Endothelial cell of umbilical vein (primary cell): ENCODE results near the gene RRM1.

Experiments used
- POLR2A ChIP-seq: IDR thresholded peaks from 2 replicates; pipeline ENCODE4 v1.6.1; 2012; ENCODE audit warnings: low read depth, mild to moderate bottlenecking, control low read depth, low read length
- POLR2AphosphoS5 ChIP-seq: IDR thresholded peaks from 2 replicates; pipeline ENCODE4 v1.6.1; 2012; ENCODE audit warnings: low read depth, mild to moderate bottlenecking, control low read depth, low read length, moderate library complexity; ENCODE audit not compliant: insufficient read depth
- TF ChIP-seq, protein P1 (sequence below): IDR thresholded peaks from 2 replicates; pipeline ENCODE4 v1.6.1; 2011; ENCODE audit not compliant: insufficient read depth, insufficient read length

DNA sequence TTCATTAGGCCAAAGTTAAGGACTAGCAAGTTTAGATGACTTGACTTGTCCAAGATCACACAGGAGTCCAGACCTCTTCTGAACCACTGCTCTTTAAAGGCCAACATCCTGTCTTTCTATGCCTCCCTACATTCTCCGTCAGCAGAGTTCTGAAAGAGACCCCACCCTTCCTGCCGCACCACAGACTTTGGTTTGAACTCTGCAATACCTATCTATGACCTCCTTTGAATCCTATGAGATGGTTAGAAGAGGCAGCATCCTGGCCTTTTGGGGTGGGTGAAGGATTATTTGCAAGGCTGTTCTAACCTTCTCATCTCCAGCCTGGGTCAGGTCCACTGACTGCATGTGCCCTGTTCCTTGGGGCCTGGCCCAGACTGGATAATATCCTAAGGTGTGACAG is 4.3 kb upstream of the RRM1 start:
- TF ChIP-seq, protein P1, sequence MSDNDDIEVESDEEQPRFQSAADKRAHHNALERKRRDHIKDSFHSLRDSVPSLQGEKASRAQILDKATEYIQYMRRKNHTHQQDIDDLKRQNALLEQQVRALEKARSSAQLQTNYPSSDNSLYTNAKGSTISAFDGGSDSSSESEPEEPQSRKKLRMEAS: no peak
- TF ChIP-seq POLR2A: no peak
- TF ChIP-seq POLR2AphosphoS5: no peak
